Neuron (in vitro differentiated cells): Measurements from ENCODE around the gene KHDRBS1.
"Not testable (repeated sequence)": the region's sequence is repeated elsewhere in the genome, so short reads cannot be mapped to it uniquely, and the experiment has no call there.

Source experiments
- H2AFZ ChIP-seq: one replicate; pipeline ENCODE4 v1.6.1; 2013; ENCODE audit warnings: low read depth, mild to moderate bottlenecking, inconsistent platforms, low read length, moderate library complexity
- H3K27me3 ChIP-seq: one replicate; pipeline ENCODE4 v1.6.1; 2013; ENCODE audit warnings: low read length; ENCODE audit not compliant: insufficient read depth
- H3K36me3 ChIP-seq: one replicate; pipeline ENCODE4 v1.6.1; 2013; ENCODE audit warnings: low read length; ENCODE audit not compliant: insufficient read depth
- H3K4me1 ChIP-seq: one replicate; pipeline ENCODE4 v1.6.1; 2013; ENCODE audit warnings: low read length; ENCODE audit not compliant: insufficient read depth
- H3K4me3 ChIP-seq: 2 replicates; pipeline ENCODE4 v1.5.1; 2013; ENCODE audit warnings: mild to moderate bottlenecking, low read length, moderate library complexity
- H3K9me3 ChIP-seq: one replicate; pipeline ENCODE4 v1.6.1; 2013; ENCODE audit warnings: low read length

KHDRBS1 gene

GRCh38 chr1:31989964-31990363, 23.7 kb upstream of the KHDRBS1 start:
- Histone ChIP-seq H3K4me3 (no peak overlapping the region), H3K9me3 (no peaks in the 10 kb centered on the region), H2AFZ (no peak overlapping the region), H3K27me3 (peaks cover 4% of the 10 kb centered on the region), H3K36me3 (no peaks in the 10 kb centered on the region), H3K4me1 (peaks cover 17% of the 10 kb centered on the region)

GRCh38 chr1:31991182-31991581, 22.5 kb upstream of the KHDRBS1 start:
- no peaks in the 10 kb centered on the region for H3K9me3 ChIP-seq
- no peak overlapping the region for H3K4me3 ChIP-seq
- no peaks in the 10 kb centered on the region for H3K36me3 ChIP-seq
- peaks cover 11% of the 10 kb centered on the region for H3K4me1 ChIP-seq
- peaks cover 4% of the 10 kb centered on the region for H3K27me3 ChIP-seq
- H2AFZ ChIP-seq = no peak overlapping the region

GRCh38 chr1:31995263-31995662, 18.4 kb upstream of the KHDRBS1 start:
- Histone ChIP-seq H3K4me3 (no peak overlapping the region), H2AFZ (no peak overlapping the region), H3K27me3 (peaks cover 7% of the 10 kb centered on the region), H3K36me3 (no peaks in the 10 kb centered on the region), H3K4me1 (no peaks in the 10 kb centered on the region), H3K9me3 (no peaks in the 10 kb centered on the region)

GRCh38 chr1:31996121-31996520, 17.5 kb upstream of the KHDRBS1 start:
- not testable (repeated sequence) for H3K4me1 ChIP-seq, H2AFZ ChIP-seq, H3K36me3 ChIP-seq, H3K9me3 ChIP-seq, H3K27me3 ChIP-seq, H3K4me3 ChIP-seq

GRCh38 chr1:32001863-32002262, 11.8 kb upstream of the KHDRBS1 start:
- H3K36me3 ChIP-seq = no peaks in the 10 kb centered on the region
- no peaks in the 10 kb centered on the region for H3K4me1 ChIP-seq
- peaks cover 3% of the 10 kb centered on the region for H3K27me3 ChIP-seq
- no peak overlapping the region for H3K4me3 ChIP-seq
- H3K9me3 ChIP-seq = no peaks in the 10 kb centered on the region
- H2AFZ ChIP-seq = no peak overlapping the region

GRCh38 chr1:32002285-32002684, 11.4 kb upstream of the KHDRBS1 start:
- H3K9me3 ChIP-seq, H3K36me3 ChIP-seq, H3K4me1 ChIP-seq, H3K4me3 ChIP-seq, H2AFZ ChIP-seq, H3K27me3 ChIP-seq: not testable (repeated sequence)

- Histone ChIP-seq H3K4me3 (no peak overlapping the region), H3K36me3 (no peaks in the 10 kb centered on the region), H2AFZ (no peak overlapping the region), H3K9me3 (no peaks in the 10 kb centered on the region), H3K27me3 (no peaks in the 10 kb centered on the region), H3K4me1 (no peaks in the 10 kb centered on the region)
Measured at GRCh38 chr1:32005522-32005921, 8.1 kb upstream of the KHDRBS1 start.

- Histone ChIP-seq H3K27me3 (no peaks in the 10 kb centered on the region), H3K36me3 (no peaks in the 10 kb centered on the region), H3K4me1 (peaks cover under 1% of the 10 kb centered on the region), H3K9me3 (no peaks in the 10 kb centered on the region), H3K4me3 (no peak overlapping the region), H2AFZ (no peak overlapping the region)
Measured at GRCh38 chr1:32007591-32007940, 6.1 kb upstream of the KHDRBS1 start.

GRCh38 chr1:32010246-32010645, 3.4 kb upstream of the KHDRBS1 start:
- Histone ChIP-seq H2AFZ (no peak overlapping the region), H3K9me3 (no peaks in the 10 kb centered on the region), H3K36me3 (no peaks in the 10 kb centered on the region), H3K4me1 (peaks cover 7% of the 10 kb centered on the region), H3K4me3 (no peak overlapping the region), H3K27me3 (no peaks in the 10 kb centered on the region)

- peaks cover 4% of the 10 kb centered on the region for H3K9me3 ChIP-seq
- peak overlapping the region; percentile 30 for H2AFZ ChIP-seq
- peaks cover 11% of the 10 kb centered on the region for H3K4me1 ChIP-seq
- peaks cover 14% of the 10 kb centered on the region for H3K36me3 ChIP-seq
- no peaks in the 10 kb centered on the region for H3K27me3 ChIP-seq
- H3K4me3 ChIP-seq = peak overlapping the region; percentile 52
Measured at GRCh38 chr1:32012709-32013385, 821 bp upstream of the KHDRBS1 start.

- Histone ChIP-seq H3K9me3 (peaks cover 4% of the 10 kb centered on the region), H3K27me3 (no peaks in the 10 kb centered on the region), H3K4me1 (peaks cover 11% of the 10 kb centered on the region), H3K4me3 (peak overlapping the region; percentile 96), H2AFZ (no peak overlapping the region), H3K36me3 (peaks cover 17% of the 10 kb centered on the region)
Measured at GRCh38 chr1:32014199-32014947, 705 bp downstream of the KHDRBS1 start.

- Histone ChIP-seq H3K4me3 (peak overlapping the region; percentile 96), H3K9me3 (peaks cover 4% of the 10 kb centered on the region), H3K27me3 (no peaks in the 10 kb centered on the region), H3K4me1 (peaks cover 11% of the 10 kb centered on the region), H3K36me3 (peaks cover 17% of the 10 kb centered on the region), H2AFZ (no peak overlapping the region)
Measured at GRCh38 chr1:32014948-32015273, 1.2 kb downstream of the KHDRBS1 start.

GRCh38 chr1:32020339-32020738, 6.7 kb downstream of the KHDRBS1 start:
- Histone ChIP-seq H3K36me3 (peaks cover 43% of the 10 kb centered on the region), H3K9me3 (peaks cover 6% of the 10 kb centered on the region), H3K4me1 (peaks cover 3% of the 10 kb centered on the region), H3K4me3 (no peak overlapping the region), H2AFZ (no peak overlapping the region), H3K27me3 (no peaks in the 10 kb centered on the region)

- H2AFZ ChIP-seq, H3K9me3 ChIP-seq, H3K4me1 ChIP-seq, H3K27me3 ChIP-seq, H3K4me3 ChIP-seq: not testable (repeated sequence)
- peaks cover 37% of the 10 kb centered on the region for H3K36me3 ChIP-seq
Measured at GRCh38 chr1:32021574-32022018, 7.9 kb downstream of the KHDRBS1 start.
